SK-N-SH (cell line): ENCODE results near the gene GUCA1A.

Source experiments
- CTCF ChIP-seq: fragments of 200-600 bp; sonication (generic); IDR thresholded peaks from 2 replicates; pipeline ENCODE4 v1.6.1; 2017; ENCODE audit warnings: antibody characterized with exemption, mild to moderate bottlenecking, moderate library complexity
- EP300 ChIP-seq, 2 experiments: IDR thresholded peaks; 2 replicates each; pipeline versions ENCODE4 v1.4.0 to v1.6.1; 2012; ENCODE audit warnings: borderline replicate concordance in 1 of 2, low read depth in 1 of 2, low read length in 1 of 2
- MEF2A ChIP-seq: IDR thresholded peaks from 2 replicates; pipeline ENCODE4 v1.4.0; 2012; ENCODE audit warnings: low read depth, borderline replicate concordance
- POLR2AphosphoS5 ChIP-seq: IDR thresholded peaks from 2 replicates; pipeline ENCODE4 v1.6.1; 2012; ENCODE audit warnings: low read depth, low read length
- SMC3 ChIP-seq: IDR thresholded peaks from 2 replicates; pipeline ENCODE4 v1.6.1; 2012; ENCODE audit warnings: low read depth, low read length, improper control_type of control experiment
- YY1 ChIP-seq: IDR thresholded peaks from 2 replicates; pipeline ENCODE4 v1.4.0; 2012; ENCODE audit warnings: low read depth, mild to moderate bottlenecking

- TF ChIP-seq CTCF (no peak), EP300 (IDR thresholded peaks at IDR 0.05; ENCODE audit: borderline replicate concordance in 1 of 2, low read depth in 1 of 2, low read length in 1 of 2) (no peak), MEF2A (no peak), POLR2AphosphoS5 (no peak), YY1 (no peak), SMC3 (no peak)
Measured at GRCh38 chr6:42129360-42129676, 43.8 kb upstream of the GUCA1A start.
